ENCODE data around the gene ITPKC.

Gene ITPKC

GRCh38 chr19:40716482-40717324 is at the start of gene ITPKC, which contains the start of gene COQ8B:
TSS of gene ITPKC (plus strand) at chr19:40717112. CDS start at chr19:40717136, 24 bp downstream.
TSS of gene COQ8B (minus strand) at chr19:40716886. CDS start at chr19:40714632, 2,254 bp downstream.
- H3K4me3 ChIP-seq (ENCODE audit: low read depth, low read length): peak within 1 kb of the TSS; percentile 70
- TF ChIP-seq, protein P1, sequence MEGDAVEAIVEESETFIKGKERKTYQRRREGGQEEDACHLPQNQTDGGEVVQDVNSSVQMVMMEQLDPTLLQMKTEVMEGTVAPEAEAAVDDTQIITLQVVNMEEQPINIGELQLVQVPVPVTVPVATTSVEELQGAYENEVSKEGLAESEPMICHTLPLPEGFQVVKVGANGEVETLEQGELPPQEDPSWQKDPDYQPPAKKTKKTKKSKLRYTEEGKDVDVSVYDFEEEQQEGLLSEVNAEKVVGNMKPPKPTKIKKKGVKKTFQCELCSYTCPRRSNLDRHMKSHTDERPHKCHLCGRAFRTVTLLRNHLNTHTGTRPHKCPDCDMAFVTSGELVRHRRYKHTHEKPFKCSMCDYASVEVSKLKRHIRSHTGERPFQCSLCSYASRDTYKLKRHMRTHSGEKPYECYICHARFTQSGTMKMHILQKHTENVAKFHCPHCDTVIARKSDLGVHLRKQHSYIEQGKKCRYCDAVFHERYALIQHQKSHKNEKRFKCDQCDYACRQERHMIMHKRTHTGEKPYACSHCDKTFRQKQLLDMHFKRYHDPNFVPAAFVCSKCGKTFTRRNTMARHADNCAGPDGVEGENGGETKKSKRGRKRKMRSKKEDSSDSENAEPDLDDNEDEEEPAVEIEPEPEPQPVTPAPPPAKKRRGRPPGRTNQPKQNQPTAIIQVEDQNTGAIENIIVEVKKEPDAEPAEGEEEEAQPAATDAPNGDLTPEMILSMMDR (IDR thresholded peaks at IDR 0.05; ENCODE audit: low read depth, low read length): no peak
- TF ChIP-seq POLR2A (IDR thresholded peaks at IDR 0.05; ENCODE audit: extremely low read depth, insufficient read length) (peak; percentile 35), MYC (IDR thresholded peaks at IDR 0.05; ENCODE audit: low read depth, low read length) (0 out of 2 replicates have a peak, but pooled peaks have one; percentile 29)
- TF ChIP-seq, protein P2, sequence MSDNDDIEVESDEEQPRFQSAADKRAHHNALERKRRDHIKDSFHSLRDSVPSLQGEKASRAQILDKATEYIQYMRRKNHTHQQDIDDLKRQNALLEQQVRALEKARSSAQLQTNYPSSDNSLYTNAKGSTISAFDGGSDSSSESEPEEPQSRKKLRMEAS (IDR thresholded peaks at IDR 0.05; ENCODE audit: low read depth, low read length): no peak; the same call in 1 of the 2 replicates
- DNase-seq (ENCODE audit: low read depth): peak; percentile 91

DNA sequence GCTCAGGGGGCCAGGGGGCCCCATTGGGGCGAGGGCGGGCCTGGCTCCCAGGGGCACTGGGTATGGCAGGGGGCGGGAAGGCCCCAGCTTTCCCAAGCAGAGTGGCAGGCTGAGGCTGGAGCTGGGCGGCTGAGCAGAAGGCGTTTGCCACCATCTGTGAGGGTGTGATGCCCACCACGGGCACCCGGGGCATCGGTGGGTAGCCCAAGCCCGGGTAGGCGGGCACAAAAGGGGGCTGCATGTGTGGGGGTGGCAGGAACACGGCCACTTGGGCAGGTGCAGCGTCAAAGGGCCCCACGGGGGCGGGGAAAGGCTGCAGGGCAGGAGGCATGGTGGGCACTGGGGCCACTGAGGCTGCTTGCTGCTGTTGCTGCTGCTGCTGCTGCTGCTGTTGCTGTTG is 49.3 kb upstream of the ITPKC start:
- no peak for TF ChIP-seq POLR2A (IDR thresholded peaks at IDR 0.05; ENCODE audit: extremely low read depth, insufficient read length)
- TF ChIP-seq, protein P1 (IDR thresholded peaks at IDR 0.05; ENCODE audit: low read depth, low read length): no peak
- no peak overlapping the region for H3K4me3 ChIP-seq (ENCODE audit: low read depth, low read length)
- no peak for DNase-seq (ENCODE audit: low read depth)

DNA sequence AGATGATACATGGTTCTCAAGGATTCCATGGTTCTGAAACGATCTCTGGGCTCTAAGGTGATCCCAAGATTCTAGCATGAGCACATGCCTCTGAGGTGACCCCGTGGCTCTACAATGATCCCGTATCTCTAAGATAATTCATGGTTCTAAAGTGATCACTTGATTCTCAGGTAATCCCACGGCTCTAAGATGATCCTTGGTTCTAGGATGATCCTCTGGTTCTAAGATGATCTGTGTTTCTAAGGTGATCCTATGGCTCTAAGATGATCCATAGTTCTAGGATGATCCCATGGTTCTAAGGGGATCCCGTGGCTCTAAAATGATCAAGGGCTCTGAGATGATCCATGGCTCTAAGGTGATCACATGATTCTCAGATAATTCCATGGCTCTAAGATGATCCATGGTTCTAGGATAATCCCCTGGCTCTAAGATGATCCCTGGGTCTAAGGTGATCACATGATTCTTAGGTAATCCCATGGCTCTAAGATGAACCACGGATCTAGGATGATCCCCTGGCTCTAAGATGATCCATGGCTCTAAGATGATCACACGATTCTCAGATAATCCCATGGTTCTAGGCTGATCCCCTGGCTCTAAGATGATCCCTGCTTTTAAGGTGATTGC is 47.8 kb upstream of the ITPKC start:
- H3K4me3 ChIP-seq (ENCODE audit: low read depth, low read length): no peak overlapping the region
- no peak for DNase-seq (ENCODE audit: low read depth)
- TF ChIP-seq, protein P2 (IDR thresholded peaks at IDR 0.05; ENCODE audit: low read depth, low read length): no peak
- no peak for TF ChIP-seq MYC (IDR thresholded peaks at IDR 0.05; ENCODE audit: low read depth, low read length)
- TF ChIP-seq, protein P1 (IDR thresholded peaks at IDR 0.05; ENCODE audit: low read depth, low read length): no peak
- no peak for TF ChIP-seq POLR2A (IDR thresholded peaks at IDR 0.05; ENCODE audit: extremely low read depth, insufficient read length)

- no peak overlapping the region for H3K4me3 ChIP-seq (ENCODE audit: low read depth, low read length)
- no peak for DNase-seq (ENCODE audit: low read depth)
- TF ChIP-seq, protein P1 (IDR thresholded peaks at IDR 0.05; ENCODE audit: low read depth, low read length): no peak
- TF ChIP-seq, protein P2 (IDR thresholded peaks at IDR 0.05; ENCODE audit: low read depth, low read length): no peak
- TF ChIP-seq MYC (IDR thresholded peaks at IDR 0.05; ENCODE audit: low read depth, low read length): no peak
- no peak for TF ChIP-seq POLR2A (IDR thresholded peaks at IDR 0.05; ENCODE audit: extremely low read depth, insufficient read length)
Observed at GRCh38 chr19:40671404-40671803, 45.5 kb upstream of the ITPKC start.

DNA sequence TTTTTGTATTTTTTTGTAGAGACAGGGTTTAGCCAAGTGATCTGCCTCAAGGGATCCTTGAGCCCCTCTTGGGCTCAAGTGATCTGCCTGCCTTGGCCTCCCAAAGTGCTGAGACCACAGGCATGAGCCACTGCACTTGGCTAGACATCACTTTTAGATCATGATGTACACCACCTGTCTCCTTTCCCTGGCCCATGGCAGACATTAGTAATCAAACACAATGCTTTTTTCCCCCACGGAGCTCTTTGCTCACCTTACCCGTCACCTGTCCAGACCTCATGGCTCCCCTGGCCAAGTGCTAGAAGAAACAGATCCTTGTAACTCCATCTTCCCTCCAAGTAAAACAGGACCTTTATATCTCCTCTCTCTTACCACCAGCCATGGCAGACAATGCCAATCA is 44.9 kb upstream of the ITPKC start:
- TF ChIP-seq, protein P1 (IDR thresholded peaks at IDR 0.05; ENCODE audit: low read depth, low read length): no peak
- TF ChIP-seq POLR2A (IDR thresholded peaks at IDR 0.05; ENCODE audit: extremely low read depth, insufficient read length) (no peak), MYC (IDR thresholded peaks at IDR 0.05; ENCODE audit: low read depth, low read length) (no peak)
- TF ChIP-seq, protein P2 (IDR thresholded peaks at IDR 0.05; ENCODE audit: low read depth, low read length): no peak
- DNase-seq (ENCODE audit: low read depth): no peak
- H3K4me3 ChIP-seq (ENCODE audit: low read depth, low read length): no peak overlapping the region
